Measurements from ENCODE around the gene A1BG. TPM values are rescaled to one million over a fixed set of nuclear protein-coding genes. Genes with fewer than 3 reads are reported as not detected.
A peak's percentile ranks its signal among the peaks of the same experiment; 100 is the strongest.

Gene A1BG
- total and polyA plus RNA-seq, 2 experiments from 2014 or later: 35.9 to 108 TPM

DNA sequence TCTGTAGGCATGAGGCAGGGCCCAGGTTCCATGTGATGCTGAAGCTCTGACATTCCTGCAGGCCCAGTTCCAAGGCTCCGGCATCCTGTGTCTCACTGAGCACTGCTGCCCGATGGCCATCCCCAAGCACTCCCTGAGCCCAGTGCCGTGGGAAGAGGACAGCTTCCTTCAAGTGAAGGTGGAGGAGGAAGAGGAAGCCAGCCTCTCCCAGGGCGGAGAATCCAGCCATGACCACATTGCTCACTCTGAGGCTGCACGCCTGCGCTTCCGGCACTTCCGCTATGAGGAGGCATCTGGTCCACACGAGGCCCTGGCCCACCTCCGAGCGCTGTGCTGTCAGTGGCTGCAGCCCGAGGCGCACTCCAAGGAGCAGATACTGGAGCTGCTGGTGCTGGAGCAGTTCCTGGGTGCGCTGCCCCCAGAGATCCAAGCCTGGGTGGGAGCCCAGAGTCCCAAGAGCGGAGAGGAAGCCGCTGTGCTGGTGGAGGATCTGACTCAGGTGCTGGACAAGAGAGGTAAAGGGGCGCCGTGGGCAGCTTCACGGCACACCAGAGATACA is 18.5 kb downstream of the A1BG start:
- 92% methylated on average over 16 of the region's 19 CpGs for WGBS (ENCODE audit: low lambda C conversion rate, missing lambda C conversion rate)
- peaks cover under 1% of the 10 kb centered on the region for H3K79me2 ChIP-seq
- no peaks in the 10 kb centered on the region for H3K9me3 ChIP-seq (ENCODE audit: low read depth)
- no peak for TF ChIP-seq EZH2phosphoT487 (IDR thresholded peaks at IDR 0.05; ENCODE audit: low read depth, severe bottlenecking, unreplicated experiment)
- TF ChIP-seq, protein P1, sequence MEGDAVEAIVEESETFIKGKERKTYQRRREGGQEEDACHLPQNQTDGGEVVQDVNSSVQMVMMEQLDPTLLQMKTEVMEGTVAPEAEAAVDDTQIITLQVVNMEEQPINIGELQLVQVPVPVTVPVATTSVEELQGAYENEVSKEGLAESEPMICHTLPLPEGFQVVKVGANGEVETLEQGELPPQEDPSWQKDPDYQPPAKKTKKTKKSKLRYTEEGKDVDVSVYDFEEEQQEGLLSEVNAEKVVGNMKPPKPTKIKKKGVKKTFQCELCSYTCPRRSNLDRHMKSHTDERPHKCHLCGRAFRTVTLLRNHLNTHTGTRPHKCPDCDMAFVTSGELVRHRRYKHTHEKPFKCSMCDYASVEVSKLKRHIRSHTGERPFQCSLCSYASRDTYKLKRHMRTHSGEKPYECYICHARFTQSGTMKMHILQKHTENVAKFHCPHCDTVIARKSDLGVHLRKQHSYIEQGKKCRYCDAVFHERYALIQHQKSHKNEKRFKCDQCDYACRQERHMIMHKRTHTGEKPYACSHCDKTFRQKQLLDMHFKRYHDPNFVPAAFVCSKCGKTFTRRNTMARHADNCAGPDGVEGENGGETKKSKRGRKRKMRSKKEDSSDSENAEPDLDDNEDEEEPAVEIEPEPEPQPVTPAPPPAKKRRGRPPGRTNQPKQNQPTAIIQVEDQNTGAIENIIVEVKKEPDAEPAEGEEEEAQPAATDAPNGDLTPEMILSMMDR (IDR thresholded peaks at IDR 0.05; ENCODE audit: poor library complexity): no peak
- no peak for TF ChIP-seq EZH2 (IDR thresholded peaks at IDR 0.05; ENCODE audit: borderline replicate concordance)
- H3K4me3 ChIP-seq: no peak overlapping the region
- H3K27me3 ChIP-seq: no peaks in the 10 kb centered on the region
- H2AFZ ChIP-seq: no peak overlapping the region
- no peaks in the 10 kb centered on the region for H3K9me2 ChIP-seq (replicated peaks; ENCODE audit: insufficient read depth)
- H3K4me2 ChIP-seq: no peak overlapping the region
- H4K20me1 ChIP-seq (ENCODE audit: insufficient read depth, poor library complexity, severe bottlenecking): no peaks in the 10 kb centered on the region
- H3K36me3 ChIP-seq (replicated peaks; ENCODE audit: insufficient read depth, low read depth): no peaks in the 10 kb centered on the region
- H3K27ac ChIP-seq: no peak overlapping the region
- peak; percentile 1 for DNase-seq (ENCODE audit: low spot score)
- no peaks in the 10 kb centered on the region for H3K4me1 ChIP-seq (ENCODE audit: insufficient read depth)

DNA sequence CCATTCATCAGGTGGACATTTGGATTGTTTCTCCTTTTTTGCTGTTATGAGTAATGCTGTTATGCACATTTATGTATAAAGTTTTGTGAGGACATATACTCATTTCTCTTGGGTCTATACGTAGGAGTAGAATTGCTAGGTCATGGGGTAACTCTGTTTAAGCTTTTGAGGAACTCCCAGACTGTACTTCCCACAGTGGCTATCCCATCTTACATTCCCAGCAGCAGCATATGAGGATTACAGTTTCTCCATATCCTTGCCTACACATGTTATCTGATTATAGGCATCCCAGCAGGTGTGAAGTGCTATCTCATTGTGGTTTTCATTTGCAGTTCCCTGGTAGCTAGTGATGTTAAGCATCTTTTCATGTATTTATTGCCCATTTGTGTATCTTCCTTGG is 20.6 kb downstream of the A1BG start:
- H3K36me3 ChIP-seq (replicated peaks; ENCODE audit: insufficient read depth, low read depth): no peaks in the 10 kb centered on the region
- DNase-seq (ENCODE audit: low spot score): no peak
- H2AFZ ChIP-seq: no peak overlapping the region
- no peak overlapping the region for H3K4me2 ChIP-seq
- no peaks in the 10 kb centered on the region for H3K9me2 ChIP-seq (replicated peaks; ENCODE audit: insufficient read depth)
- H4K20me1 ChIP-seq (ENCODE audit: insufficient read depth, poor library complexity, severe bottlenecking): no peaks in the 10 kb centered on the region
- TF ChIP-seq, protein P1 (IDR thresholded peaks at IDR 0.05; ENCODE audit: poor library complexity): no peak
- no peak for TF ChIP-seq EZH2 (IDR thresholded peaks at IDR 0.05; ENCODE audit: borderline replicate concordance)
- no peak for TF ChIP-seq EZH2phosphoT487 (IDR thresholded peaks at IDR 0.05; ENCODE audit: low read depth, severe bottlenecking, unreplicated experiment)
- H3K4me3 ChIP-seq: no peak overlapping the region
- peaks cover 6% of the 10 kb centered on the region for H3K4me1 ChIP-seq (ENCODE audit: insufficient read depth)
- WGBS (ENCODE audit: low lambda C conversion rate, missing lambda C conversion rate): 94% methylated on average over 1 of the region's 1 CpG
- peaks cover 21% of the 10 kb centered on the region for H3K79me2 ChIP-seq
- no peaks in the 10 kb centered on the region for H3K27me3 ChIP-seq
- no peaks in the 10 kb centered on the region for H3K9me3 ChIP-seq (ENCODE audit: low read depth)
- H3K27ac ChIP-seq: no peak overlapping the region

DNA sequence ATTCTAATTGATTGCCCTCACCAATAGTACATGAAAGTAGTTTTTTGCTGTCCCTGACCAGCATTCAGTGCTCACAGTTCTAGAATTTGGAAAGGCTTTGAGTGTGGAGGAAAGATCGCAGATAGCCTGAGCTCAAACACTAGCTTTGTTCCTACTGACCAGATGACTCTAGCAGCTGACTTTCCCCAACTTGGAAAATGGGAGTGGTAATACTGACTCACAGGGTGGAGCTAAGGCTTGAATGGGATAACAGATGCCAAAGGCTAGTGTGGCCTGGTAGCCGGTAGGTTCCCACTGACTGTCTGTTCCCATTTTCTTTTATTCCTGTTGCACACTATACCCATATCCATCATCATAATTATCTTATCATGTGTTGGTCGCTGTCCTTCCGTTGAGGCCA is 22.8 kb downstream of the A1BG start:
- H4K20me1 ChIP-seq (ENCODE audit: insufficient read depth, poor library complexity, severe bottlenecking): no peaks in the 10 kb centered on the region
- WGBS (ENCODE audit: low lambda C conversion rate, missing lambda C conversion rate): 85% methylated on average over 4 of the region's 4 CpGs
- H3K4me3 ChIP-seq: no peak overlapping the region
- H2AFZ ChIP-seq: no peak overlapping the region
- H3K9me2 ChIP-seq (replicated peaks; ENCODE audit: insufficient read depth): no peaks in the 10 kb centered on the region
- TF ChIP-seq, protein P1 (IDR thresholded peaks at IDR 0.05; ENCODE audit: poor library complexity): no peak
- TF ChIP-seq EZH2phosphoT487 (IDR thresholded peaks at IDR 0.05; ENCODE audit: low read depth, severe bottlenecking, unreplicated experiment): no peak
- no peak for TF ChIP-seq EZH2 (IDR thresholded peaks at IDR 0.05; ENCODE audit: borderline replicate concordance)
- no peaks in the 10 kb centered on the region for H3K27me3 ChIP-seq
- H3K79me2 ChIP-seq: peaks cover 33% of the 10 kb centered on the region
- no peak overlapping the region for H3K4me2 ChIP-seq
- no peaks in the 10 kb centered on the region for H3K9me3 ChIP-seq (ENCODE audit: low read depth)
- H3K36me3 ChIP-seq (replicated peaks; ENCODE audit: insufficient read depth, low read depth): no peaks in the 10 kb centered on the region
- H3K27ac ChIP-seq: no peak overlapping the region
- peak; percentile 31 for DNase-seq (ENCODE audit: low spot score)
- H3K4me1 ChIP-seq (ENCODE audit: insufficient read depth): peaks cover 12% of the 10 kb centered on the region
